ENCODE results near the gene SELENON. TPM values are rescaled to one million over a fixed set of nuclear protein-coding genes. Genes with fewer than 3 reads are reported as not detected.

The SELENON gene
- total and polyA plus RNA-seq, 2 experiments from 2014 or later = 26.7 to 37.7 TPM

DNA sequence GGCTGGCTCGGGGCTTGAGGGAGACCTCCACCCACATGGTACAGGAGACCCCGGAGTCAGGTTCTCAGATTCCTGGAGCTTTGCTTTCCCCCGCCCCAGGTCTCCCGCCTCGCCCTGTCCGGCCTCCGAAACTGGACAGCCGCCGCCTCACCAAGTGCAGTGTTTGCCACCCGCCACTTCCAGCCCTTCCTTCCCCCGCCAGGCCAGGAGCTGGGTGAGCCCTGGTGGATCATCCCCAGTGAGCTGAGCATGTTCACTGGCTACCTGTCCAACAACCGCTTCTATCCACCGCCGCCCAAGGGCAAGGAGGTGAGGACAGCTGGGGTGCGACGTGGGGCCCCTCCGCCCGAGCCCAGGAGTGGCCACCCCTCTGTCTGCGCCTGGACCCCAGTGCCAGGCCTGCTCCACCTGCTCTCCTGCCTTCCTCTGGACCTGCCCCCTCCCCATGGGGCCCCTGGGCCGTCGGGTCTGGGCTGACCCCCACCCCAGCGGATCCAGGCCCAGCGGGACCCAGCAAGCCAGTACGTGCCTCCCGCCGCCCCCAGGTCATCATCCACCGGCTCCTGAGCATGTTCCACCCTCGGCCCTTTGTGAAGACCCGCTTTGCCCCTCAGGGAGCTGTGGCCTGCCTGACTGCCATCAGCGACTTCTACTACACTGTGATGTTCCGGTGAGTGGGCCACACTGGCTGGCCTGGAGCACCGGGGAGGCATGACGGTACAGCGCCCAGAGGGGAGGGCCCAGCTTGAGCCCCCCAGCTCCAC is 8.7 kb downstream of the SELENON start:
- H3K4me3 ChIP-seq = no peak overlapping the region
- peaks cover 2% of the 10 kb centered on the region for H3K79me2 ChIP-seq
- no peaks in the 10 kb centered on the region for H3K4me1 ChIP-seq (ENCODE audit: insufficient read depth)
- no peak overlapping the region for H3K4me2 ChIP-seq
- H3K27me3 ChIP-seq = no peaks in the 10 kb centered on the region
- no peak overlapping the region for H3K27ac ChIP-seq
- H3K9me2 ChIP-seq (replicated peaks; ENCODE audit: insufficient read depth) = no peaks in the 10 kb centered on the region
- 92% methylated on average over 19 of the region's 34 CpGs for WGBS (ENCODE audit: low lambda C conversion rate, missing lambda C conversion rate)
- TF ChIP-seq EZH2 (IDR thresholded peaks at IDR 0.05; ENCODE audit: borderline replicate concordance) = no peak
- TF ChIP-seq, protein P1, sequence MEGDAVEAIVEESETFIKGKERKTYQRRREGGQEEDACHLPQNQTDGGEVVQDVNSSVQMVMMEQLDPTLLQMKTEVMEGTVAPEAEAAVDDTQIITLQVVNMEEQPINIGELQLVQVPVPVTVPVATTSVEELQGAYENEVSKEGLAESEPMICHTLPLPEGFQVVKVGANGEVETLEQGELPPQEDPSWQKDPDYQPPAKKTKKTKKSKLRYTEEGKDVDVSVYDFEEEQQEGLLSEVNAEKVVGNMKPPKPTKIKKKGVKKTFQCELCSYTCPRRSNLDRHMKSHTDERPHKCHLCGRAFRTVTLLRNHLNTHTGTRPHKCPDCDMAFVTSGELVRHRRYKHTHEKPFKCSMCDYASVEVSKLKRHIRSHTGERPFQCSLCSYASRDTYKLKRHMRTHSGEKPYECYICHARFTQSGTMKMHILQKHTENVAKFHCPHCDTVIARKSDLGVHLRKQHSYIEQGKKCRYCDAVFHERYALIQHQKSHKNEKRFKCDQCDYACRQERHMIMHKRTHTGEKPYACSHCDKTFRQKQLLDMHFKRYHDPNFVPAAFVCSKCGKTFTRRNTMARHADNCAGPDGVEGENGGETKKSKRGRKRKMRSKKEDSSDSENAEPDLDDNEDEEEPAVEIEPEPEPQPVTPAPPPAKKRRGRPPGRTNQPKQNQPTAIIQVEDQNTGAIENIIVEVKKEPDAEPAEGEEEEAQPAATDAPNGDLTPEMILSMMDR (IDR thresholded peaks at IDR 0.05; ENCODE audit: poor library complexity) = no peak
- TF ChIP-seq EZH2phosphoT487 (IDR thresholded peaks at IDR 0.05; ENCODE audit: low read depth, severe bottlenecking, unreplicated experiment) = no peak
- no peak for DNase-seq (ENCODE audit: low spot score)
- no peaks in the 10 kb centered on the region for H3K9me3 ChIP-seq (ENCODE audit: low read depth)
- H2AFZ ChIP-seq = no peak overlapping the region
- H4K20me1 ChIP-seq (ENCODE audit: insufficient read depth, poor library complexity, severe bottlenecking) = no peaks in the 10 kb centered on the region
- H3K36me3 ChIP-seq (replicated peaks; ENCODE audit: insufficient read depth, low read depth) = no peaks in the 10 kb centered on the region

DNA sequence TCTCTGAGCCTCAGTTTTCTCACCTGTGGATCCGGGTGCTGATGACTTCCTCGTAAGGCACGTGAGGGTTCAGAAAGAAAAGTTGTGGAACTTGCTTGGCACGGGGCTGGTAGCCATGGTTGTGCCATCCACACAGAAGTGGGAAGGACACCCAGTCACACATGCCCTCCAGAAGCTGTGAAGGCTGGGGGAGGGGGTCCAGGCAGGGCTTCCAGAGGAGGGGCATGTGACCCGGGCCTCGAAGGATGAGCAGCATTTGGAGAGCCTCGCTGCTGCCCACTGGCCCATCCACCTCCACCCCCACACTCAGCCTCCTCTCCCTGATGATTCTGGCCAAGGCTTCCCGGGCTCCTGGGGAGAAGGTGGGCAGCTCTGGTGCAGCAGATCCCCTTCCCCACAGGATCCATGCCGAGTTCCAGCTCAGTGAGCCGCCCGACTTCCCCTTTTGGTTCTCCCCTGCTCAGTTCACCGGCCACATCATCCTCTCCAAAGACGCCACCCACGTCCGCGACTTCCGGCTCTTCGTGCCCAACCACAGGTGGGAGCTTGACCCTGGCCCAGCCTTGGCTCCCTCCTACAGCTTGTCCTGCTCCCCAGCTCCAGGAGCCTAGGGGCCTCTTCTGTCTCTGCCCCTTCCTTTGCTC is 9.4 kb downstream of the SELENON start:
- Histone ChIP-seq H3K79me2 (no peaks in the 10 kb centered on the region), H3K9me3 (ENCODE audit: low read depth) (no peaks in the 10 kb centered on the region), H3K4me3 (no peak overlapping the region), H3K27ac (no peak overlapping the region), H3K9me2 (replicated peaks; ENCODE audit: insufficient read depth) (no peaks in the 10 kb centered on the region), H3K4me1 (ENCODE audit: insufficient read depth) (no peaks in the 10 kb centered on the region), H3K27me3 (no peaks in the 10 kb centered on the region), H2AFZ (no peak overlapping the region), H3K4me2 (no peak overlapping the region), H3K36me3 (replicated peaks; ENCODE audit: insufficient read depth, low read depth) (no peaks in the 10 kb centered on the region), H4K20me1 (ENCODE audit: insufficient read depth, poor library complexity, severe bottlenecking) (no peaks in the 10 kb centered on the region)
- no peak for TF ChIP-seq EZH2phosphoT487 (IDR thresholded peaks at IDR 0.05; ENCODE audit: low read depth, severe bottlenecking, unreplicated experiment)
- TF ChIP-seq, protein P1 (IDR thresholded peaks at IDR 0.05; ENCODE audit: poor library complexity) = no peak
- no peak for TF ChIP-seq EZH2 (IDR thresholded peaks at IDR 0.05; ENCODE audit: borderline replicate concordance)
- DNase-seq (ENCODE audit: low spot score) = no peak
- 90% methylated on average over 18 of the region's 18 CpGs for WGBS (ENCODE audit: low lambda C conversion rate, missing lambda C conversion rate)

DNA sequence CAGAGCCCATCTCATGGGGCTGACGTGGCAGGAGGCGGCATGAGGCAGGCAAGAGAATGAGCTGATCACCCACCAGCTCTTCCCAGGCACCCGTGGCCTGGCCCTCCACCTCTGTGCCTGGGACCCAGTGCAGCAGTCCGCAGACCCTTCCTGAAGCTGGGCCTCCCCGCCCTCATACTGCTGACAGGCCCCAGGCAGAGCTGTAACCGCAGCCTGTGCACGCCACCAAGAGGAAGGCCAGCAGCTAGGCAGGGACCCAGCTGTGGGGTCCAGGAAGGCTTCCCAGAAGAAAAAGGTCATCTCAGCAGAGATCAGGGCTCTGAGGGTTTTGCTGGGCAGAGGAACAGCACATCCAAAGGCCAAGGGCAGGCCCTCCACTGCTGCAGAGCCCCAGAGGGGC is 9.9 kb downstream of the SELENON start:
- WGBS (ENCODE audit: low lambda C conversion rate, missing lambda C conversion rate) = 92% methylated on average over 7 of the region's 7 CpGs
- H3K9me2 ChIP-seq (replicated peaks; ENCODE audit: insufficient read depth) = no peaks in the 10 kb centered on the region
- no peak for DNase-seq (ENCODE audit: low spot score)
- no peaks in the 10 kb centered on the region for H3K79me2 ChIP-seq
- H3K27ac ChIP-seq = no peak overlapping the region
- no peaks in the 10 kb centered on the region for H3K27me3 ChIP-seq
- H4K20me1 ChIP-seq (ENCODE audit: insufficient read depth, poor library complexity, severe bottlenecking) = no peaks in the 10 kb centered on the region
- TF ChIP-seq, protein P1 (IDR thresholded peaks at IDR 0.05; ENCODE audit: poor library complexity) = no peak
- TF ChIP-seq EZH2 (IDR thresholded peaks at IDR 0.05; ENCODE audit: borderline replicate concordance) = no peak
- TF ChIP-seq EZH2phosphoT487 (IDR thresholded peaks at IDR 0.05; ENCODE audit: low read depth, severe bottlenecking, unreplicated experiment) = no peak
- H3K4me3 ChIP-seq = no peak overlapping the region
- no peaks in the 10 kb centered on the region for H3K9me3 ChIP-seq (ENCODE audit: low read depth)
- H3K4me2 ChIP-seq = no peak overlapping the region
- no peaks in the 10 kb centered on the region for H3K36me3 ChIP-seq (replicated peaks; ENCODE audit: insufficient read depth, low read depth)
- H2AFZ ChIP-seq = no peak overlapping the region
- no peaks in the 10 kb centered on the region for H3K4me1 ChIP-seq (ENCODE audit: insufficient read depth)

Measured in hepatocyte (in vitro differentiated cells).